Pons (tissue), 1 donor: ENCODE data around the gene ATP9A.
"Not testable (repeated sequence)": the region's sequence is repeated elsewhere in the genome, so short reads cannot be mapped to it uniquely, and the experiment has no call there.

ENCODE experiments used
- DNase-seq: peaks from one replicate; pipeline ENCODE4 v3.0.0-alpha.2; 2016; ENCODE audit warnings: low spot score

ATP9A gene

GRCh38 chr20:51791626-51792025 is 23.4 kb upstream of the ATP9A start:
- DNase-seq = no peak

DNA sequence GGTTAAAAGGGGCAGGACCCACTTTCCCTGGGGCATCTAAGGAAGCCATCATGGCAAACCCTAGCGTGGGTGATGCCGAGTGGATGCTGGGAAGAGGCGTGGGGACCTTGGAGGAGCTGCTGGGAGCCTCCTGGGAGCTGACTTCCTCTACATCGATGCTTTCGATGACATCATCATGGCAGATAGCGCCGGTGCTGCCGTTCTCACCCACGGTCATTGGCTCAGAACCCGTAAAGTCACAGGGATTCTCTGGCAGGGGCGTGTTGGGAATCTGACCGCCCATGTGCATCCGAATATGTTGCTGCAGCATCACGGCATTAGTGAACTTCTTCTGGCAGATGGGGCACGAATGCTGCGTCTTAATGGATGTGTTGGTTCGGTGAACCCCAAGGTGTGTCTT is 22.1 kb upstream of the ATP9A start:
- no peak for DNase-seq

DNA sequence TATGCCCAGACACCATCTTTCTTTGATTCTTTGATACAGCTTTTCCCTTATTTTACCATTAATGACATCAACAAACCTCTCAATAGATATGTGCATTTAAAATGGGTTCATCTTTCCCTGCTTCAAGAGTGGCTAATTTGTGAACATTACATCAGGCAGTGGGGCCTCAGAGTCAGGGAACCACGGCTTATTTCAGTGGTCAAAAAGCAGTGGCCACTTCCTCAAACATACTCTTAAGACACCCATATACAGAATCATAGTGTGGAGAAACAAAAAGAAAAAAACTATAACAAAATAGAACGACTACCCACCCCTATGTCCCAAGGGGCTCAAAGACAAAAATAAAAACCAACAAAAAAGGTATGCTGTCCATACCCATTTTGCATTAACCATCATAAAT is 21.2 kb upstream of the ATP9A start:
- DNase-seq = no peak

DNA sequence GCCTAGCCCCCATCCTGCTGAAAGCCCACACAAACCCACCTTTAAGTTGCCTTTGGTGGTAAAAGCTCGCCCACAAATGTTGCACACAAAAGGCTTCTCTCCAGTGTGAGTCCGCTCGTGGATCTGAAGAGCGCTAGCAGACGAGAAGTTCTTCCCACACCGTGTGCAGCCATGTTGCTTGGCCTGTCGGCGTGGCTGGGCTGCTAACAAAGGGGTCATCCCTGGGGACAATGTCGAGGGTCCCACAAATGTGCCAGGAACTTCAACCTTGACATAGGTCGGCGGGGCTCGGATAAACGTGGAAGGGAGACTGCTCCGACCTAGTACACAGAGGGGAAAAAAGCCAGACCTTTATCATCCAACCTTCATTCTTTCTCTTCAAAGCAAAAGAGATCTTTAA is 20.6 kb upstream of the ATP9A start:
- DNase-seq = no peak

DNA sequence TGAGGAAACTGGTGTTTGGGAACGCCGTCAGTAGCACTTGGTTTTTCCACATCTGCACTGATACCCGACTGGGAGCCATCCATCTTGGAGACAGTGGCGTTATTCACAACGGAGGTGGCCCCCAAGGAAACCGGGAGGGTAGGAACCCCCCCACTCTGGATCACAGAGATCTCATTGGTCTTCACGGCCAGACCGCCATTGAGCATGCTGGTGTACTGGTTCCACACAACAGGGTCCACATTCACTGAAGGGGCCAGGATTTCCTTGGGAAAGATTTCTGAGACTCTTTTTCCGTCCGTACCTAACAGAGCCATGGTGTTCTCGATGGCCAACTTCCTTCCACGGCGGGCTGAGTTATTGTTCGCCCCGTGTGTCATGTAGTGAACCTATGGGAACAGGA is 16.1 kb upstream of the ATP9A start:
- DNase-seq = no peak

DNA sequence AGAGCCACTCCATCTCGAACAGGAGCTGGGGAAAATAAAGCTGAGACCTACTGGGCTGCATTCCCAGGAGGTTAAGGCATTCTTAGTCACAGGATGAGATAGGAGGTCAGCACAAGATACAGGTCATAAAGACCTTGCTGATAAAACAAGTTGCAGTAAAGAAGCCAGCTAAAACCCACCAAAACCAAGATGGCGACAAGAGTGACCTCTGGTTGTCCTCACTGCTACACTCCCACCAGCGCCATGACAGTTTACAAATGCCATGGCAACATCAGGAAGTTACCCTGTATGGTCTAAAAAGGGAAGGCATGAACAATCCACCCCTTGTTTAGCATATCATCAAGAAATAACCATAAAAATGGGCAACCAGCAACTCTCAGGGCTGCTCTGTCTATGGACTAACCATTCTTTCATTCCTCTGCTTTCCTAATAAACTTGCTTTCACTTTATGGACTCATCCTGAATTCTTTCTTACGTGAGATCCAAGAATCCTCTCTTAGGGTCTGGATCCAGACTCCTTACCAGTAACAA is 10.1 kb upstream of the ATP9A start:
- DNase-seq = not testable (repeated sequence)

GRCh38 chr20:51775241-51775640 is 7.1 kb upstream of the ATP9A start:
- DNase-seq = no peak

DNA sequence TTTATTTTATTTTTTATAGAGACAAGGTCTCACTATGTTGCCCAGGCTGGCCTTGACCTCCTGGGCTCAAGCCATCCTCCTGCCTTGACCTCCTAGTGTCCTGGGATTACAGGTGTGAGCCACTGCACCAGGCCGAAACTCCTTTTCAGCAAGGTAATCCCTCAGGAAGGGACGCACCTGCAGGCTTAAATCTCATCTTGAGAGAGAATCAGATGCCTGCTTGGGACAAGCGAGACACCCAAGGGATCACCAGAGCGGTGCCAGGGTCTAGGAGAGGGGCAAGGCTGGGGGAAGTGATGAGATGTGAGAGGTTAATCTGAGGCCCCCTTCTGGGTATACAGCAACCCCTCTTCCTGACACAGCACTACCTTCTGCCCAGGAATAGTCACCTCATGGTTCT is 4.0 kb upstream of the ATP9A start:
- DNase-seq = no peak

GRCh38 chr20:51769976-51770615 is 1.9 kb upstream of the ATP9A start:
- DNase-seq = no peak

DNA sequence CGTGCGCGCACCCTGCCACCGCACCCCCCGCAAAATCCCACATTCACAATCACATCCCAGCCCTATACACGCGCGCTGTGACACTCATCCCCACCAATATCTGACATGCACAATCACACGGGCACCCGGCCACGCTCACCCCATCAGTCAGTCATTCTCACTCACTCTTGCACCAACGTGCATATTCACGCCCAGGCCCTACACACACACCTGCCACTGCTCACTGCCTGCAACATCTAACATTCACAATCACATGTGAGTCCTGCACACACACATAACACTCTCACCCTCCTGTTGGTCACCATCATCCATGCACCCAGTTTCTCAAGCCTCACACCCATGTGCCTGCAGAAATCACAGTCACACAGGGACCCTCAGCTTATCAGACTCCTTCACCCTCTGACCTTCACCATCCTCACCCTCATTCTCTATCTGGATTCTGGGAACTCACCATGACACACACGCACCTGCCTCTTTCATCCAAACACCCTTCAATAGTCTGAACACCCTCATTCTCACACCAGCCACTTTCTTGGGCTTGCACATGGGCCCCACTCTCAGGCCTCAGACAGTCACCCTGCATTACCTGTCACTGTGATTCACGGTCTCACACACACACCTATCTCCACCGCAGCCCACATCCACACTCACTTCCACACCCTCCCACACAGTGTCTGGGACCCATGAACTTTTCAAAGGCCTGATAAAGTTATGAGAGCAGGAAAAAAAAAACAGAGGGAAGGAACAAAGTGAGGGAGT is 748 bp upstream of the ATP9A start:
- no peak for DNase-seq

- DNase-seq = peak; percentile 51
Observed at GRCh38 chr20:51766994-51767866, 960 bp downstream of the ATP9A start.

DNA sequence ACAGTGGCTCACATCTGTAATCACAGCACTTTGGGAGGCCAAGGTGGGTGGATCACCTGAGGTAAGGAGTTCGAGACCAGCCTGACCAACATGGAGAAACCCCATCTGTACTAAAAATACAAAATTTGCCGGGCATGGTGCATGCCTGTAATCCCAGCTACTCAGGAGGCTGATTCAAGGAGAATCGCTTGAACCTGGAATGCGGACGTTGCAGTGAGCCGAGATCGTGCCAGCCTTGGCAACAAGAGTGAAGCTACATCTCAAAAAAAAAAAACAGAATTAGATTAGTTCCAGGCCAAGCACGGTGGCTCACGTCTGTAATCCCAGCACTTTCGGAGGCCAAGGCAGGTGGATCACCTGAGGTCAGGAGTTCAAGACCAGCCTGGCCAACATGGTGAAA is 2.8 kb downstream of the ATP9A start:
- not testable (repeated sequence) for DNase-seq

- DNase-seq = no peak
Observed at GRCh38 chr20:51763965-51764602, 4.1 kb downstream of the ATP9A start.

GRCh38 chr20:51760905-51761546 is 7.2 kb downstream of the ATP9A start:
- peak; percentile 69 for DNase-seq

DNA sequence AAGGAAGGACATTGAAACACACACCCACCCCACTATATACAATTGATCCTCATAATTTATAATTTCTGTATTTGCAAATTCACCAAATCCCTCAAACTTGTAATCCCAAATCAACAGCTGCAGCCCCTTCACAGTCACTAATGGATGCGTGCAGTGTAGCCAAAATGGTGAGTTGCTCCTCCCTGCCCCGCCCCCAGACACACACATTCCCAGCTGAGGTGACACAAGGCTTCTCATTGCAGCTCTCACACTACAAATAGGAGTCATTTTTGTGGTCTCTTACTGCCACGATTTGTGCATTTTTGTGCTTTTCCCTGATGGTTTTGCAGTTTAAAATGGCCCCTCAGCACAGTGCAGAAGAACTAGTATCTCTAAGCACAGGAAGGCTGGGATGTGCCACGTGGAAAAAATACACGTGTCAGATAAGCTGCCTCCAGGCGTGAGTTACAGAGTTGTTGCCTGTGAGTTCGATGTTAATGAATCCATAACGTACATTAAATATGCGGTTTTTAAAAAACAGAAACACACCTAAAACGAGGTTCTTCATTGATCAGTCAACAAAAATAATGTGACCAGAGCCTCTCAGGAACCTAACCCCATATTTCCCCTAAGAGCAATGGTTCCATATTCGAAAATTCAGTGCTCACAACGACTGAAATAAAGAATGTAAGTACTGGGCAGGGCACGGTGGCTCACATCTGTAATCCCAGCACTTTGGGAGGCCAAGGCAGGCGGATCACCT is 8.2 kb downstream of the ATP9A start:
- DNase-seq = no peak

DNA sequence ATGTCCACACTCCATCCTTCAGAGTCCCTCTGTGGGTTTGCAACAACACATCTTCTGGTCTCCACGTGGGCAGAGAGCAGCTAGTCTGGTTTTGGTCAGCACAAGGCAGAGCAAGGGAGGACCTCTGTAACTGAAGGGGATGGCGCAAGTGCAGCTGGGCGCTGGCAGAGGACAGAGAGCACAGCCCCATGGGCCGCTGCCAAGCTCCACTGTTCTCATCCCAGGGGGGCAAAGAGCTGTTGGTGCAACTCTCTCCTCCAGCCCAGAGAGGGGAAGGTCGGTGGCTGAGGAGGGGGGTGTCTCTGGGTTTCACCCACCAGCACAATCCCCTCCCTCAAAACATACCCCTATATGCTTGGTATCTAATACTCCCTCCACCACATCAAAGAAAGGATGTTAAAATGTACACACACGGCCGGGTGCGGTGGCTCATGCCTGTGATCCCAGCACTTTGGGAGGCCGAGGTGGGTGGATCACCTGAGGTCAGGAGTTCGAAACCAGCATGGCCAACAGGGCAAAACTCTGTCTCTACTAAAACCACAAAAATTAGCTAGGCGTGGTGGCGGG is 9.1 kb downstream of the ATP9A start:
- peak; percentile 81 for DNase-seq

GRCh38 chr20:51757226-51757625 is 11.0 kb downstream of the ATP9A start:
- DNase-seq = no peak

GRCh38 chr20:51756653-51757052 is 11.5 kb downstream of the ATP9A start:
- DNase-seq = no peak

- DNase-seq = not testable (repeated sequence)
Observed at GRCh38 chr20:51753220-51753619, 15.0 kb downstream of the ATP9A start.

GRCh38 chr20:51752343-51752951 is 15.7 kb downstream of the ATP9A start:
- no peak for DNase-seq
